Liver (tissue), 9 donors: Measurements from ENCODE around the gene PFKP. TPM values are rescaled to one million over a fixed set of nuclear protein-coding genes. Genes with fewer than 3 reads are reported as not detected.

ENCODE experiments used
- DNase-seq: peaks from one replicate; pipeline ENCODE4 v3.0.0-alpha.2; 2017; ENCODE audit warnings: low spot score
- H3K27ac ChIP-seq, 2 donors: one replicate each; pipeline ENCODE4 v1.7.0; 2013; ENCODE audit warnings: inconsistent platforms in 2 of 2, low read length in 2 of 2, control low read depth in 1 of 2, low read depth in 1 of 2, mild to moderate bottlenecking in 1 of 2
- H3K27me3 ChIP-seq, 4 donors: one replicate each; pipeline versions ENCODE4 v1.6.1 to v1.7.0; 2013; ENCODE audit warnings: low read length in 3 of 4, inconsistent platforms in 1 of 4, mild to moderate bottlenecking in 1 of 4, moderate library complexity in 1 of 4; ENCODE audit not compliant: control insufficient read depth in 4 of 4, insufficient read depth in 4 of 4
- H3K36me3 ChIP-seq, 4 donors: one replicate each; pipeline versions ENCODE4 v1.6.1 to v1.7.0; 2013; ENCODE audit warnings: low read length in 3 of 4, mild to moderate bottlenecking in 3 of 4, low read depth in 1 of 4, moderate library complexity in 1 of 4; ENCODE audit not compliant: control insufficient read depth in 4 of 4, insufficient read depth in 3 of 4
- H3K4me1 ChIP-seq, 4 donors: one replicate each; pipeline versions ENCODE4 v1.6.1 to v1.7.0; 2013; ENCODE audit warnings: low read length in 3 of 4, mild to moderate bottlenecking in 3 of 4, moderate library complexity in 1 of 4; ENCODE audit not compliant: control insufficient read depth in 4 of 4, insufficient read depth in 4 of 4
- H3K4me3 ChIP-seq, 3 donors: one replicate each; pipeline versions ENCODE4 v1.6.1 to v1.7.0; 2013; ENCODE audit warnings: low read length in 3 of 3, control low read depth in 1 of 3, low read depth in 1 of 3, mild to moderate bottlenecking in 1 of 3
- H3K9ac ChIP-seq, 2 donors: one replicate each; pipeline ENCODE4 v1.7.0; 2013; ENCODE audit warnings: low read length in 2 of 2, mild to moderate bottlenecking in 2 of 2, moderate library complexity in 2 of 2, control low read depth in 1 of 2, low read depth in 1 of 2
- H3K9me3 ChIP-seq, 4 donors: one replicate each; pipeline versions ENCODE4 v1.6.1 to v1.7.0; 2013; ENCODE audit warnings: low read length in 3 of 4; ENCODE audit not compliant: control insufficient read depth in 4 of 4
- EGR1 ChIP-seq, 2 donors: IDR thresholded peaks; 2 replicates each; pipeline ENCODE4 v1.6.1; 2016 to 2018; ENCODE audit warnings: antibody characterized with exemption in 2 of 2, low read depth in 2 of 2
- FOXA1 ChIP-seq: IDR thresholded peaks from 2 replicates; pipeline ENCODE4 v1.6.1; 2016; ENCODE audit warnings: antibody characterized with exemption
- FOXA2 ChIP-seq: IDR thresholded peaks from 2 replicates; pipeline ENCODE4 v1.6.1; 2016; ENCODE audit warnings: antibody characterized with exemption
- GABPA ChIP-seq, 2 donors: IDR thresholded peaks in 1 of 2; conservative IDR thresholded peaks in 1 of 2; 2 replicates each; pipeline ENCODE4 v1.6.1; 2016; ENCODE audit warnings: antibody characterized with exemption in 2 of 2, mild to moderate bottlenecking in 1 of 2, moderate library complexity in 1 of 2
- HNF4A ChIP-seq, 2 donors: conservative IDR thresholded peaks; 2 replicates each; pipeline ENCODE4 v1.6.1; 2016; ENCODE audit warnings: antibody characterized with exemption in 2 of 2, mild to moderate bottlenecking in 2 of 2
- HNF4G ChIP-seq: IDR thresholded peaks from 2 replicates; pipeline ENCODE4 v1.6.1; 2016; ENCODE audit warnings: antibody characterized with exemption
- JUND ChIP-seq, 2 donors: IDR thresholded peaks; 2 replicates each; pipeline ENCODE4 v1.6.1; 2016; ENCODE audit warnings: antibody characterized with exemption in 2 of 2
- NR2F2 ChIP-seq: IDR thresholded peaks from 2 replicates; pipeline ENCODE4 v1.6.1; 2016; ENCODE audit warnings: antibody characterized with exemption
- RAD21 ChIP-seq, 2 donors: IDR thresholded peaks; 2 replicates each; pipeline ENCODE4 v1.6.1; 2016; ENCODE audit warnings: antibody characterized with exemption in 2 of 2, mild to moderate bottlenecking in 2 of 2
- RXRA ChIP-seq, 2 donors: IDR thresholded peaks; 2 replicates each; pipeline ENCODE4 v1.6.1; 2017 to 2018; ENCODE audit warnings: antibody characterized with exemption in 2 of 2, mild to moderate bottlenecking in 1 of 2
- SP1 ChIP-seq: IDR thresholded peaks from 2 replicates; pipeline ENCODE4 v1.6.1; 2018; ENCODE audit warnings: antibody characterized with exemption, mild to moderate bottlenecking
- TAF1 ChIP-seq: conservative IDR thresholded peaks from 2 replicates; pipeline ENCODE4 v1.6.1; 2016; ENCODE audit warnings: antibody characterized with exemption, mild to moderate bottlenecking
- YY1 ChIP-seq: IDR thresholded peaks from 2 replicates; pipeline ENCODE4 v1.6.1; 2016; ENCODE audit warnings: antibody characterized with exemption, mild to moderate bottlenecking
- WGBS: extraction: QIAGEN DNeasy Blood & Tissue Kit; methylation state at CpG from one replicate; pipeline ENCODE4 v1.1.7; 2013; 5-methylcytosine and 5-hydroxymethylcytosine counted together
- polyA plus RNA-seq, 2 donors: library from polyadenylated mRNA; stranded (reverse) in 1 of 2; unstranded in 1 of 2; fragments of 200-250 nt in 1 of 2; fragments of >200 nt in 1 of 2; fragmentation: Nextera tagmentation in 1 of 2; extraction: Ambion mirVana in 1 of 2; gene quantifications; one replicate each; pipeline versions ENCODE4 v1.2.1 to v1.2.3, GENCODE V29; 2013 to 2015
- total RNA-seq, 2 donors: library from RNA; depleted of rRNA; stranded (reverse); fragments of >200 nt; gene quantifications; one replicate each; pipeline ENCODE4 v1.2.3, GENCODE V29; 2014
- TF ChIP-seq, protein P1 (sequence below): IDR thresholded peaks from 2 replicates; pipeline ENCODE4 v1.6.1; 2016; ENCODE audit warnings: antibody characterized with exemption
- TF ChIP-seq, protein P2 (sequence below): IDR thresholded peaks from 2 replicates; pipeline ENCODE4 v1.6.1; 2016; ENCODE audit warnings: antibody characterized with exemption
- TF ChIP-seq, protein P3 (sequence below): IDR thresholded peaks from 2 replicates; pipeline ENCODE4 v1.6.1; 2016; ENCODE audit warnings: antibody characterized with exemption
- TF ChIP-seq, protein P4 (sequence below): fragments of 150-350 bp; IDR thresholded peaks from 2 replicates; pipeline ENCODE4 v1.5.1; 2017; ENCODE audit warnings: improper control_type of control experiment, low read depth, low read length; ENCODE audit not compliant: missing input control
- TF ChIP-seq, protein P5 (sequence below): IDR thresholded peaks from 2 replicates; pipeline ENCODE4 v1.6.1; 2016; ENCODE audit warnings: antibody characterized with exemption, mild to moderate bottlenecking
- donor health status: healthy.
- donor health status: healthy.
- donor health status: healthy.
- donor health status: healthy.
- donor health status: healthy.

The PFKP gene
- total and polyA plus RNA-seq, 4 donors, result 1.1 to 5.0 (median 2.8) TPM

DNA sequence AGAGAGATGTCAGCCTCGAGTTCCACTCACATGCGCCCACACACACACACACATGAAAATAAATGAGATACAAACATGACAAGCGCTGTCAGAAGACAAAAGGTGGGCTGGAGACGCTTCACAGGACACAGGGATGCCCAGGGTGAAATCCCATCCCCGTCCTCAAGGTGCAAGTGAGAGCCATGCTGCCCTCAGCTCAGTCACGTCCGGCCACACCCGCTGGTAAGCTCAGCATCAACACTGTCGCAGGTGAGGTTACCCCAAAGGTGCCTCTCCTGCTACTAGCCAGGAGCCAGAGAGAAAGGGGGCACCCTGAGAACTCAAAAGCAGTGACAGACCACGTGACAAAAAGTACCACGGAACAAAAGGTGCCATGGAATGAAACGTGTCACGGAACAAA, 83.0 kb downstream of the PFKP start:
- 94% methylated on average over 13 of the region's 13 CpGs for WGBS

DNA sequence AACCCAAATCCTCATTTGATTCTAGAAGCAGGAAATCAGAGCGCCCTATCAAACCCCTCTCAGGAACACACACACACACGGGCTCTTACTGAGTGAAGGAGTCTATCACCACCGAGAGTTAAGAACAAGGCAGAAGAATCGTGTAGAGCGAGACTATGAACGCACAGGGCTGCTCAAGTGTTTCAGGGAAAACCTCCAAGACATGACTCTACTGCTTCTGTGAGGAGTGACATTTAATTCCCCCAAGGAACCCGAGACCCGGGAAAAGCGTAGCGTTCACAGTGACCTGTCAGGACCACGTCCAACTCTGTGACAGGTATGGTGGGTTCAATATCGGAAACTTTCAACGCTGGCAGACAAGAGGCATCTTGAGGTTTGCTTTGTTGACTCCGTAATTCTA, 83.6 kb downstream of the PFKP start:
- 97% methylated on average over 14 of the region's 14 CpGs for WGBS
- TF ChIP-seq RAD21 (IDR thresholded peaks at IDR 0.05), result no peak
- TF ChIP-seq, protein P1, sequence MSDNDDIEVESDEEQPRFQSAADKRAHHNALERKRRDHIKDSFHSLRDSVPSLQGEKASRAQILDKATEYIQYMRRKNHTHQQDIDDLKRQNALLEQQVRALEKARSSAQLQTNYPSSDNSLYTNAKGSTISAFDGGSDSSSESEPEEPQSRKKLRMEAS, result no peak
- TF ChIP-seq, protein P2, sequence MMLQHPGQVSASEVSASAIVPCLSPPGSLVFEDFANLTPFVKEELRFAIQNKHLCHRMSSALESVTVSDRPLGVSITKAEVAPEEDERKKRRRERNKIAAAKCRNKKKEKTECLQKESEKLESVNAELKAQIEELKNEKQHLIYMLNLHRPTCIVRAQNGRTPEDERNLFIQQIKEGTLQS, result no peak
- TF ChIP-seq SP1, result no peak
- no peak for TF ChIP-seq EGR1 (IDR thresholded peaks at IDR 0.05; ENCODE audit: low read depth in 2 of 2)
- no peak for TF ChIP-seq FOXA1
- no peak for TF ChIP-seq HNF4A (conservative IDR thresholded peaks at IDR 0.05)
- no peak for TF ChIP-seq HNF4G
- TF ChIP-seq RXRA (IDR thresholded peaks at IDR 0.05), result no peak
- TF ChIP-seq TAF1, result no peak
- TF ChIP-seq, protein P3, sequence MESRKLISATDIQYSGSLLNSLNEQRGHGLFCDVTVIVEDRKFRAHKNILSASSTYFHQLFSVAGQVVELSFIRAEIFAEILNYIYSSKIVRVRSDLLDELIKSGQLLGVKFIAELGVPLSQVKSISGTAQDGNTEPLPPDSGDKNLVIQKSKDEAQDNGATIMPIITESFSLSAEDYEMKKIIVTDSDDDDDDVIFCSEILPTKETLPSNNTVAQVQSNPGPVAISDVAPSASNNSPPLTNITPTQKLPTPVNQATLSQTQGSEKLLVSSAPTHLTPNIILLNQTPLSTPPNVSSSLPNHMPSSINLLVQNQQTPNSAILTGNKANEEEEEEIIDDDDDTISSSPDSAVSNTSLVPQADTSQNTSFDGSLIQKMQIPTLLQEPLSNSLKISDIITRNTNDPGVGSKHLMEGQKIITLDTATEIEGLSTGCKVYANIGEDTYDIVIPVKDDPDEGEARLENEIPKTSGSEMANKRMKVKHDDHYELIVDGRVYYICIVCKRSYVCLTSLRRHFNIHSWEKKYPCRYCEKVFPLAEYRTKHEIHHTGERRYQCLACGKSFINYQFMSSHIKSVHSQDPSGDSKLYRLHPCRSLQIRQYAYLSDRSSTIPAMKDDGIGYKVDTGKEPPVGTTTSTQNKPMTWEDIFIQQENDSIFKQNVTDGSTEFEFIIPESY, result no peak
- H3K9me3 ChIP-seq, result no peaks in the 10 kb centered on the region
- no peaks in the 10 kb centered on the region for H3K27me3 ChIP-seq
- no peak overlapping the region for H3K9ac ChIP-seq
- DNase-seq, result no peak
- H3K27ac ChIP-seq, result no peak overlapping the region
- no peak overlapping the region for H3K4me3 ChIP-seq
- peaks cover 16 to 90% (median 64%) of the 10 kb centered on the region in 4 donors for H3K36me3 ChIP-seq
- no peaks in the 10 kb centered on the region for H3K4me1 ChIP-seq

More for the DNA sequence above, 83.0 kb downstream of the PFKP start:
- Histone ChIP-seq H3K9ac (no peak overlapping the region), H3K27ac (no peak overlapping the region), H3K36me3 (peaks cover 17 to 93% (median 65%) of the 10 kb centered on the region in 4 donors), H3K4me1 (no peaks in the 10 kb centered on the region), H3K9me3 (no peaks in the 10 kb centered on the region), H3K27me3 (no peaks in the 10 kb centered on the region), H3K4me3 (no peak overlapping the region)
- TF ChIP-seq SP1 (no peak), HNF4G (no peak), HNF4A (conservative IDR thresholded peaks at IDR 0.05) (no peak), NR2F2 (no peak), TAF1 (no peak), JUND (IDR thresholded peaks at IDR 0.05) (no peak), YY1 (no peak), RAD21 (IDR thresholded peaks at IDR 0.05) (no peak), FOXA2 (no peak), FOXA1 (no peak), GABPA (IDR thresholded peaks at IDR 0.05 in 1 of 2, conservative IDR thresholded peaks at IDR 0.05 in 1 of 2) (no peak)
- TF ChIP-seq, protein P4, sequence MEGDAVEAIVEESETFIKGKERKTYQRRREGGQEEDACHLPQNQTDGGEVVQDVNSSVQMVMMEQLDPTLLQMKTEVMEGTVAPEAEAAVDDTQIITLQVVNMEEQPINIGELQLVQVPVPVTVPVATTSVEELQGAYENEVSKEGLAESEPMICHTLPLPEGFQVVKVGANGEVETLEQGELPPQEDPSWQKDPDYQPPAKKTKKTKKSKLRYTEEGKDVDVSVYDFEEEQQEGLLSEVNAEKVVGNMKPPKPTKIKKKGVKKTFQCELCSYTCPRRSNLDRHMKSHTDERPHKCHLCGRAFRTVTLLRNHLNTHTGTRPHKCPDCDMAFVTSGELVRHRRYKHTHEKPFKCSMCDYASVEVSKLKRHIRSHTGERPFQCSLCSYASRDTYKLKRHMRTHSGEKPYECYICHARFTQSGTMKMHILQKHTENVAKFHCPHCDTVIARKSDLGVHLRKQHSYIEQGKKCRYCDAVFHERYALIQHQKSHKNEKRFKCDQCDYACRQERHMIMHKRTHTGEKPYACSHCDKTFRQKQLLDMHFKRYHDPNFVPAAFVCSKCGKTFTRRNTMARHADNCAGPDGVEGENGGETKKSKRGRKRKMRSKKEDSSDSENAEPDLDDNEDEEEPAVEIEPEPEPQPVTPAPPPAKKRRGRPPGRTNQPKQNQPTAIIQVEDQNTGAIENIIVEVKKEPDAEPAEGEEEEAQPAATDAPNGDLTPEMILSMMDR, result no peak
- TF ChIP-seq, protein P5, sequence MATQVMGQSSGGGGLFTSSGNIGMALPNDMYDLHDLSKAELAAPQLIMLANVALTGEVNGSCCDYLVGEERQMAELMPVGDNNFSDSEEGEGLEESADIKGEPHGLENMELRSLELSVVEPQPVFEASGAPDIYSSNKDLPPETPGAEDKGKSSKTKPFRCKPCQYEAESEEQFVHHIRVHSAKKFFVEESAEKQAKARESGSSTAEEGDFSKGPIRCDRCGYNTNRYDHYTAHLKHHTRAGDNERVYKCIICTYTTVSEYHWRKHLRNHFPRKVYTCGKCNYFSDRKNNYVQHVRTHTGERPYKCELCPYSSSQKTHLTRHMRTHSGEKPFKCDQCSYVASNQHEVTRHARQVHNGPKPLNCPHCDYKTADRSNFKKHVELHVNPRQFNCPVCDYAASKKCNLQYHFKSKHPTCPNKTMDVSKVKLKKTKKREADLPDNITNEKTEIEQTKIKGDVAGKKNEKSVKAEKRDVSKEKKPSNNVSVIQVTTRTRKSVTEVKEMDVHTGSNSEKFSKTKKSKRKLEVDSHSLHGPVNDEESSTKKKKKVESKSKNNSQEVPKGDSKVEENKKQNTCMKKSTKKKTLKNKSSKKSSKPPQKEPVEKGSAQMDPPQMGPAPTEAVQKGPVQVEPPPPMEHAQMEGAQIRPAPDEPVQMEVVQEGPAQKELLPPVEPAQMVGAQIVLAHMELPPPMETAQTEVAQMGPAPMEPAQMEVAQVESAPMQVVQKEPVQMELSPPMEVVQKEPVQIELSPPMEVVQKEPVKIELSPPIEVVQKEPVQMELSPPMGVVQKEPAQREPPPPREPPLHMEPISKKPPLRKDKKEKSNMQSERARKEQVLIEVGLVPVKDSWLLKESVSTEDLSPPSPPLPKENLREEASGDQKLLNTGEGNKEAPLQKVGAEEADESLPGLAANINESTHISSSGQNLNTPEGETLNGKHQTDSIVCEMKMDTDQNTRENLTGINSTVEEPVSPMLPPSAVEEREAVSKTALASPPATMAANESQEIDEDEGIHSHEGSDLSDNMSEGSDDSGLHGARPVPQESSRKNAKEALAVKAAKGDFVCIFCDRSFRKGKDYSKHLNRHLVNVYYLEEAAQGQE, result no peak
- TF ChIP-seq, protein P3, result no peak
- TF ChIP-seq, protein P2, result no peak
- no peak for DNase-seq
